T1000 (cell line): ENCODE results near the gene YOD1.
A peak's percentile ranks its signal among the peaks of the same experiment; 100 is the strongest.

Experiments used
- DNase-seq: peaks from one replicate; lab custom pipeline; 2025; ENCODE audit warnings: mixed read lengths; lab: John Stamatoyannopoulos, UW

YOD1 gene

DNA sequence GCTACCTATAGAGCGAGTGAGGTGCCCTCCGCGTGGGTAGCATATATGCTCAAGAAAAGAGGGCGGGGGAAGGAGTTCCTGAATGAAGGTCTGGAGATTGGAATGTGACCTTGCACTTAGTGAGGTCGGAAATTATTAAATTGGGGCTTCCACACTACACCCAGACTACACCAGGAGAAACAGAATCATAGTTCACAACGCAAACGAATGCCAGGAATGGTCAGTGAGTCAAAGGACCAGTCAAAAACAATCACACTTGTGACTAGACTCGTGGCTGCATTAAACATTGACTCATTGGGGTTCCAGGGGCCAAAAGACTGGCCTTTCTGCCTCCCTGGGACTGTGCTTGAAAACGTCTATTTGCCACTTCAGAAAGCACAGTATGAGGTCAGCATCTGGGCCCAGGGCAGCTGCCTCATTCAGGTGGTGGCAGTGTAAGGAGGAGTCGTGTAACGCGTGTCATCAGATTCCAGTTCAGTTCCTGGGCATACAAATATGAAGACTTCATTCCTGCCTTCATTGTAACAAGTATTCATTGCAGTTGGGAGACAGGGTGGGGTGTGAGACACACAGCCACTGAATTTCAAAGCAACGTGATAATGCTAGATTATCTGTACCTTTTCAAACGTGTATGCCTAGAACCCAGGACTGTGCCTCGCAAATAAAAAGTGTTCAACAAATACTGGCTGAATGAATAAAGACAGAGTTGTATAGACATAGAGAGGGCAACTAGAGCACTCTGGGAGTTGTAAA is at the start of gene YOD1:
Gene YOD1 (minus strand): TSS at position 18 of the 753 bp plus-strand sequence. CDS start 178 bp downstream, outside the sequence.
- DNase-seq, result peak; percentile 40

DNA sequence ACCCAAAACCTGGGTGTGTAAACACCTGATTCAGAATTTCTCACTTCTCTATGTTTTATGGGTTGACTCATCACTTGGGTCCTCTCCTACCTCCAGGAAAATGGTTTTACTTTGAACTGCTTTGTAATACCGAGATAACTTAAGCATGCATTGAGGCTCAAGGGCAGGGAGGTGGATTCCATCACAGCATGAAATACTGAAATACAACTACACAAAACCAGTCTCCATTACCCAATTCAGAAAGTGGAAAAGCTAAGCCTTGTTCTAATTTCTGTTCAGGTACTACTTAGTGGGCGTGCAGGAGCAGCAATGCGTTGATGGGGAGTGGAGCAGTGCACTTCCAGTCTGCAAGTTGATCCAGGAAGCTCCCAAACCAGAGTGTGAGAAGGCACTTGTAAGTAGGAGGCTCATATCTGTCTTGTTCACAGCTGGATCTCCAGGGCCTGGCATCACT is 46.9 kb upstream of the YOD1 start:
- DNase-seq, result no peak

DNA sequence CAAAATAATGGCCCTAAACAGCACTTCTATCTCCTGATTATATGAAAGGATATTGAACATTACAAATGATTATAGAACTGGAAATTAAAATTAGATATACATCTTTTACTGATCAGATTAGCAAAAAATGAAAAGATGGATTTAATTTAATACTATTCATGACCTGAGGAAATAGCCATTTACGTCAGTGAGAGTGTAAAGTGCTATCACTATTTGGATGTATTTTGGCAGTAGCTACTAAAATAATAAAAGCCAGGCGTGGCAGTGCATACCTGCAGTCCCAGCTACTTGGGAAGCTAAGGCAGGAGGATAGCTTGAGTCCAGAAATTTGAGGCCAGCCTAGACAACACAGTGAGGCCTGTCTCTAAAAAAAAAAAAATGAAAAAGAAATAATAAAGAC is 42.9 kb upstream of the YOD1 start:
- no peak for DNase-seq

DNA sequence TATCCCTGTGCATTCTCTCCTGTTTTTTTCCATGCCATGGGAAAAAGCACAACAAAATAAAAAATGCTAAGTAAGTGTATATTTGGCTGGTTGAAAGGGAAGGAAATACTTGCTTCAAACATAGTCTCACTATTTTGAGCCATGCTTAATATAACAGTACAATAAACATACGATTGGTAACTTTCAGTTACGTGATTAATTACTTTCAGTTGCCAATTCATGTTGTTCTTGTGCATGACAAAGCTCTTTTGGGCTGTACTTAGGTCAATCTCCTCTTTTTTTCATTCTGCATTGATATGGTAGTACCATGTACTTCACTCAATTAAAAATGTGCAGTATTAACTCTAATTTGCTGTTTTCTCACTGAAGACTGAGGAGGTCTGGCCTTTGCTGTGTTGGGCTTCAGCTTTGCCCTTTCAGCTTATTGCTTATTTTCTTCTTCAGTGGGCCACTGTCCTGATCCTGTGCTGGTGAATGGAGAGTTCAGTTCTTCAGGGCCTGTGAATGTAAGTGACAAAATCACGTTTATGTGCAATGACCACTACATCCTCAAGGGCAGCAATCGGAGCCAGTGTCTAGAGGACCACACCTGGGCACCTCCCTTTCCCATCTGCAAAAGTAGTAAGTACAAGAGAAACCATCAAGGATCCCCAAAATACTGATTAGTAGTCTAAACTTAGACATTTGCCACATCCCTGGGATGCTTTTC is 40.3 kb upstream of the YOD1 start:
- DNase-seq, result no peak

DNA sequence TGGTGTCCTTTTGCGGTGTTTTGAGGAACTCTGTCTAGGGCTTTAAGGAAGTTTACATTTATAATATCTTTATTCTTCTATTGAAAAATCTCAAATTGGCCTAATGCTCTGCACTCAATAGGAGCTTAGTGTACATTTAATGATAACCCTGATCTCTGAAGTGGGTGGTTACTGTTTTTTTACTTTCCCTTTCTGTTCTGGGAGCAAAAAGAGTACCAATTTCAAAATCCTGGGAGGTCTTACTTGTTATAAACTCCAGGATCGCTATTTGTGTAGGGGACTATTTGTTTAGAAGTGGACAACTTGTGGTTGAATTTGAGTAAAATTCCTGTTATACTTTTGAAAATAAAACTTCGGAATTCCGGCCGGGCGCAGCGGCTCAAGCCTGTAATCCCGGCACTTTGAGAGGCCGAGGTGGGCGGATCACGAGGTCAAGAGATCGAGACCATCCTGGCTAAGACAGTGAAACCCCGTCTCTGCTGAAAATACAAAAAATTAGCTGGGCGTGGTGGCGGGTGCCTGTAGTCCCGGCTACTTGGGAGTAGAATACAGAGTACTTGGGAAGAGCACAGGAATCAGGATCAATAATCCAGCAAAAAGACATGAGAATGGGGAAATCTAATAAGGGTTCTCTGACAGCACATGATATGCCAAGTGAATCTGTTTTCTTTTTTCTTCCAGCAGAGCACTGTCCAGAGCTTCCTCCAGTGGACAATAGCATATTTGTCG is 38.8 kb upstream of the YOD1 start:
- no peak for DNase-seq

DNA sequence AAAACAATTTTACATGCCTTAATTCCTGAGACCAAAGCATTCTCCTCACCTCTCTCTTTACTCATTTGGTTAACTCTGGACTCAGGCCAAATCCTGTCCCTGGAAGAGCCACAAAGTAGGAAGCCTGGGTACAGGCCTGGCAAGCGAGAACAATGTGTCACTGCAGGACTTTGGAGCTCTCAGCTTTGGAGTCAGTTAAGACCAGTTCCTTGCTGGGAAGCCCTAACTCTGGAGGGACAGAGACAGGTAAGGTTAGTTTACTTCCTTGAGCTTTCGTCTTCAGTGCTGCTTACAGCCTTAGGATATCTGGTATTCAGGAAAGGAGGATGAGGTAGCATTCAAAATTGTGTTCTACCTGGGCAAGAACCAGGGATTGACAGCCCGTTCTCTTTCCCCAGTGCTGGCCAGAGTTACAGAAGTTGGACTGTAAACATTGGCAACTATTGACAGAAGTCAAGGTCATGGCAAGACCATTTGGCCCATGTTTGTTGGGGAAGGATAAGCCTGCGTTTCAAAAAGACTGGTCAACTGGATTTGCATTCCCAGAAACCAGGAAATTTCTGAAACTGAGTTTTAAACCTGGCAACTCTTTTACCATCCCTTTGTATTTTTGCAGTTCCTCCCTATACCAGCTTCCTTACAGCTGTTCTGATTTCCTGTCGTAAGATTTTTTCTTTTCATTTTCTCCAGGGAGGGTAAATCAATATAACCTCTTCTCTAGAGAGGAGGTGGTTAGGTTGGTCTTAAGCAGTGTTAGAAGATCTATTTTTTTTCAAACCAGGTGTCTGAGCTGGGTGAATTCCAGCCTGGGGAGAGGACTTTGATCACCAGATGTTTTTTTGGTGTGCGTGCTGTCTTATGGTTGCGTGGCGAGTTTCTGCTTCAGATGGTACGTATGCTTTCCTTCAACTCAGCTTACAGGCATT is 38.0 kb upstream of the YOD1 start, which contains the start of gene C4BPB:
Gene C4BPB (plus strand): TSS at position 160 of the 926 bp plus-strand sequence. CDS start 672 bp downstream, at position 832.
- DNase-seq, result no peak

DNA sequence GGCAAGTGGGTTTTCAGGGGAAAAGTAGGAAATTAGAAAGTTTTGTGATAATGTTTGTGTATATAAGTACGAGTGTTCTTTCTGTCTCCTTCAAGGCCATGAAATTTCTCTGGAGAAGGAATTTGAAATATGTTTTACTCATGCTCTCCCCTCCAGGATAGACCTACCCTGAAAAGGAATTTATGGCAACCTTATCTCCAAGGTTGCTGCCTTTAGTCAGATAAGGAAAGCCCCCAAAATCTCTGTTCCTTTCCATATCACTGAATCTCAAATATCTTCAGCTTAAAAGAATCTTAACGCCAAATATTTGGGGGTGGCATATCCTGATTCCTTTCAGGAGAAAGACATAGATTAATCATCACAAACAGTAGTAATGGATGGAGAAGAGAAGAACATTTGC is 37.2 kb upstream of the YOD1 start:
- DNase-seq, result no peak

DNA sequence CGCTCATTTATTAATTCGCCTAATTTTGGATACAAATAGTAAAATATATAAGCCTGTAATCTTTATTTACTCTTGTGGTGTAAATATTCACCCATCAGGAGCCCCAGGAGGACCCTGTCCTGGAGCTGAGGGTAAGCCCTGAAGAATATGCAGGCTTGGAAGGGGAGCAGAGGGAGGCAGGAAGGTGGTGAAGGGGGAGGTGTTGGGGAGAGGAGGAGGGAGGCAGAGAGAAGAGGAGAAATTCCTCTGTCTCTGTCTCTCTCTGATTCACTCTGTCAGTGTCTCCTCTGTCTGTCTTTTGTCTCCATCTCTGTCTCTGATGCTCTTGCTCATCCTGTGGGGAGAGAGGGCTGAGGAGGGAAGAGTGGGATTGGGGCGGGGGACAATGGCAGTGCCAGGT is 34.9 kb upstream of the YOD1 start:
- DNase-seq, result no peak

DNA sequence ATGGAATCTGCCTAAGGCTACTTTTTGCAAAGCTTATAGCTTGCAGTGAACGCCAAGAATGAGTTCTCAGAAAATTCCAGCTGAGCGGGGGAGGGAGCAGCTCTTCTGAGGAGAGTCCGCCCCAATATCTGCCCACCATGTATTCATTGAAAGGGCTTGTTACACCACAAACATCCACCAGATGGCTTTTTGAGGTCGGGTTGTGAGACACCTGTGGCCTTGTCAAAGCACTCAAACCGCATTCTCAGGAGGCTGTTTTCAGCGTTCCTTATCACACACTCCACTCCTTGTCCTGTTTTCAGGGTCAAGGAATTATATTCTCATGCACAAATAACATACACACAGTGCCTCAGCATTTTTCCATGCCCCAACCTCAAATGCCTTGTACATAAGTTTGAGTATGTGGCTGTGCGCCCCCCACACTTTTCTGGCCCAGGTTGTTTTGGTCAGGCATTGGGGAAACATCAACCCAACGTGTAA is 33.7 kb upstream of the YOD1 start:
- DNase-seq, result peak; percentile 37

DNA sequence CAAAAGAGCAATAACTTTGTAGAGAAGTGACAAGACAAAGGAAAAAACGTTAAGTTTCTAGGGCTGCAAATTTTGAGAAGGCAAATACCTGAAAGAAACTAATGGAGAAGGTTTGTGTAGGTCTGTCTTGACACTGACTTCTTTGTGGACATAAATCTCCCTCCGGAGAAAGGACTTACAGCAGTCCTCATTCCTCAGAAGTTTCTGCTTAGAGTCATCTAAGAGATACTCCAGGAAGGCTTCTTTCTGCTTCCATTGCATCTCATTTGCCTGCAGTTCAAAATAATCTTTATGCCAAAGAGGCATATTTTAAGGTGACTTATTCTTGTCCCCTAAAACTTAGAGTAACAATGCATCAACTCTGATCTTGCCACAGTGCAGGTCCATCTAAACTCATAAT is 33.2 kb upstream of the YOD1 start:
- no peak for DNase-seq

DNA sequence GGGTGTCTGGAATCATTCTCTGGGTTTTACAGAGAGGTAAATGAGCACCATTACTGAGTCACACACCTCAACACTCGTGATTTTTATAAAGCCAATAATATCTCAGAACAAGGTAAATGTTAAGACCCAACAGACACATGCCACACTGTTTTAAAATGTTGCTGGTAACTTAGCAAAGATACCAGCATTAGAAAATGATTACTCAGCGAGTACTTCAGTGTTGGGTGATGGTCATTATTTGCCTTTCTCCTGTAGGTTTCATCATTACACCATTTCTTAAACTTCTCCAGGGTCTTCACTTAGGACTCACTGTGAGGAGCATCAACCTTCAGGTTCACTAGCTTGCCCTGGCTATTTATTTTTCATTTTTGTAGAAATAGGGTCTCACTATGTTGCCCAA is 30.8 kb upstream of the YOD1 start:
- DNase-seq, result no peak

DNA sequence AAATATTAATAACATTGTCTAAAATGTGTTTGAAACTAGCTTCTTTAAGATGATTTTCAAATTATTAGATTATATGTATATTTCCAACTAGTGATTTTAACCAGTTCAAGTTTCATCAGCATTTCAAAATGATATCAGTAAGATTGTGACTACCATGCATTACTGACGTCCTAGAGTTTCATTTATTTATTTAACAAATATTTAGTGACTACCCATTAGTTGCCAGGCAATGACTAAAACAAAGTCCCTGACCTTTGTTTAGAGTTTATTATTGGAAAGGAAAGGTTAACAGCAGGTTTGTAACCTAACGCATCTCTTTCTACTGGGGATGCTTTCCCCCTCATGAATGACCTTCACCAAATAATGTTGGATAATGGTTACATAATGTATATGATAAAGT is 30.1 kb upstream of the YOD1 start:
- no peak for DNase-seq

DNA sequence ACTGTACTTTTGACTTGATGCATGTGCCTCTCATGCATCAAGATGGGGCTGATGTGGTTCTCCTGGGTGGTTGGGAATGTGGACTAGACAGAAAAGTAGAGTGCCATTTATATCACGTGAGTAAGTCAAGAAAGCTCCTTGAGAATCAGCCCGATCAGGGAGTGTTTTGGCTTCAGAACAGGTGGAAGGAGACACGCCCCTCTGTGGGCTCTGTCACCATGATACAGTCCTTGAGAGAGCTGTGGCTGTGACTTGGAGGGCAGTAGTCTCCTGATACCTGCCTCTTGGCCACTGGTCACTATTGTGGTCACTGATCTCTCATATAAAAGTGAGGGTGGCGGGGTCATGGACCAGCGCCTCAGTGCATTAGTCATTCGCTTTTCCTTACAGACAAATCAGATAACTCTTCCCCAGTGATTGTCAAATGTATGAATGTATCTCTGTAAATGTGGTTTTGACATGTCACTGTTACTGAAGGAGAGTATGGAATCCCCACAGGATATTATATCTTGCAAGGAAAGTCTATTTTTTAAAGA is 28.8 kb upstream of the YOD1 start:
- DNase-seq, result no peak

DNA sequence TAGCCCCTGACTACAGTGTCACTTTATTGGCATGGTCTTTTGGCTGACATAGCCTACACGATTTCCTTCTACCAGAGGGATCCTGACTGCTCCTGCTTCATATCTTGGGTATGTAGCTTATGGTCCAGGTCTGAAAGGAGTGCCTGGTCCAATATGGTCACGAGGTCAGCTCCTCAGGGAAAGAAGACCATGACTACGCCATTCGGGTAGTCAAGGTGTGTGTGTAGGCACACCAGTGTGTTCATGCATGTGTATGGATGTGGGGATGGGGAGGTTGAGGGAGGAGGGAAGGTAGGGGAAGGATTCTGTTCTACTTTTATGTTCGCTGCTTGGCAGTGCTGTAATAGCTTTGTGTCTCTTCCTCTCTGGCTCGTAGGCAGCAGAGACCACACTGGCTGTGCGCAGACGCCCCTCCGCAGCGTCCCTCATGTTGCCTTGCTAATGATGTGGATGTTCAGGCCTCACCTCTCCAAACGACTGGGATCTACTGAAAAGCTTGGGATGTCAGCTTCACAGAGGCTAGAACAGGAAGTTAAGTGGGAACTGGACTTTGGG is 27.6 kb upstream of the YOD1 start:
- DNase-seq, result no peak

DNA sequence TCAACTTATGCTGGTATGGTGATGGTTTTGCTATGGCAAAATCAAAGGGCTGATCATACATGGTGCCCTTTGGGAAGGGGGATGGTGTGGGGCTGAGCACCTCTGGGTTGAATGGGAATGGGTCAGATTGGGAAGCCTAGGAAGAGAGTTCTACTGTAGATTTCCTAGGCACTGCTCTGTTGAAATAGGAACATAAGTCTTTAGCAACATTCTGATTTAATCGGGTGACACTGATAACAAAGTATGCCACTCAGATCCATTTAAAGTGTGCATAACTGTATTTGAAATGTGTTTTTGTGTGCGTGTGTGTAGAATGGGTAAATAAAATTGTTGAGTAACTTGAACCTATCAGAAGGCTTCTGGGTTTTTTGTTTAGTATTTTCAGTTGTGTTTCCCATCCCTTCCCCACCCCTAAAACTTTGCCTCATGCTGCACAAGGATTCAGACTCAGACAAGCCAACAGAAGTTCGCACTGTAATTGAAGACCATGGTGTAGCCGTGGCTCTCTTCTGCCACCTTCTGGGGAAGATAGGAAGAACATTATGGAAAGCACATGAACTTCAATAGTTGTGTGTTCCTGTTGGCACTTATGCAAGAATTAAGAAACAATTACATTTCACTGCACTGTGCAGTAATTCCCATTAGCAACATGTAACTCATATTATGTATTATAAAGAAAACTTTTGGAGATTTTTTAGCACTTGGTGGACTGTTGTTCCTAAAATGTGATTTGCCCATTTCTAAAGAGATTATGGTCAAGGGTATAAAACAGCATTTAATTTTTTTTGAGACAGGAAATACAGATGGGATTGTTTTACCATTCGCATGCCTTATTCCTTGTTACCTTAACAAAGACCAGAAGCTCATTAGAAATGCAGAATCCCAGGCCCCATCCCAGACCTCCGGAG is 26.7 kb upstream of the YOD1 start:
- peak; percentile 35 for DNase-seq

DNA sequence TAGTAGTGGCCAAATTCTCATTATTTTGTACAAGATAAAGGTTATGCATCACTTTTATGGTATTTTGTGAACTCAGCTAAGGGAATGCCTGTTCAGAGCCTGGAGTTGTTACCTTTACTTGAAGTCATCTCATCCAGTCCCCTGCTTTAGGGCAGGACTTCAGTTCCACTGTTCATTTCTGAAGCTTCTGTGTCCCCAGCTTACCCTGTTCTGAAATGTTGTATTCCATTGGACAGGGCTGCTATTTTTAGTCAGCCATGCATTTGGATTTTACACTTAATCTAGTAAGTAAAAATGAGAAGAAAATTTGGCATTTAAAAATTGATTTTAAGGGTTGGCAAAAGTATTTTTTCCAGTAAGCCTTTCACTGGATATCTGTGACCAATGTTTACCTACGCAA is 26.0 kb upstream of the YOD1 start:
- no peak for DNase-seq

DNA sequence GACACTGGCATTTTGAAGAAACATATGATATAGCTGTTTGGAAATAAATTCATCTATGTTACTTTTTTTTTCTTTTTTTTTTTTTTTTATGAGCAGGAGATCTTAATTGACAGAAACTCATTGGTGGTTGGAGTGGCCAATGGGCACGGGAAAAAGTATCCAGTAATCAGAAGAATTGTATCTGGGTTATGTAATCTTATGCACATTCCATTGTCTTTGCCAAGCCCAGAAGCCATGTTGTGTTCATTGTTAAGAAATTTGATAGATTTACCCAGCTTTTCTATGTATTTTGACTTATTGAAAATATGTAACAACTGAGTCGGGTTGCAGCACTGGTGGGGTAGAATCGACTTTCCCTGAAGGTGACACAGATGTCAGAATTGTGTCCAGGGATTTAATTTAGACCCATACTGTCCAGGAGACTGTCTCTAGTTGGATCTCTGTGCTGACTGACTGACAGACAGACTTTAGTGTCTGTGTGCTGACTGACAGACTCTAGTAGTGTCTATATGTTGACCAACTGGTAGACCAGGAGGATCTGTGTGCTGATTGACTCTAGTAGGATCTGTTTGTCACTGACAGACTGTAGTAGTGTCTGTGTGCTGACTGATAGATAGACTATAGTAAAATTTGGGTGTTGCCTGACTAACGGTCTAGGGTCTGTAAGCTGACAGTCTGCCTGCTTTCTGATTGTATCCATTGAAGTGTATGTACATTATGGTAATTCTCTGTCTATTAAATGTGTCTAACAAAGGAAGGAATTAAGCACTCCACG is 25.4 kb upstream of the YOD1 start:
- no peak for DNase-seq

DNA sequence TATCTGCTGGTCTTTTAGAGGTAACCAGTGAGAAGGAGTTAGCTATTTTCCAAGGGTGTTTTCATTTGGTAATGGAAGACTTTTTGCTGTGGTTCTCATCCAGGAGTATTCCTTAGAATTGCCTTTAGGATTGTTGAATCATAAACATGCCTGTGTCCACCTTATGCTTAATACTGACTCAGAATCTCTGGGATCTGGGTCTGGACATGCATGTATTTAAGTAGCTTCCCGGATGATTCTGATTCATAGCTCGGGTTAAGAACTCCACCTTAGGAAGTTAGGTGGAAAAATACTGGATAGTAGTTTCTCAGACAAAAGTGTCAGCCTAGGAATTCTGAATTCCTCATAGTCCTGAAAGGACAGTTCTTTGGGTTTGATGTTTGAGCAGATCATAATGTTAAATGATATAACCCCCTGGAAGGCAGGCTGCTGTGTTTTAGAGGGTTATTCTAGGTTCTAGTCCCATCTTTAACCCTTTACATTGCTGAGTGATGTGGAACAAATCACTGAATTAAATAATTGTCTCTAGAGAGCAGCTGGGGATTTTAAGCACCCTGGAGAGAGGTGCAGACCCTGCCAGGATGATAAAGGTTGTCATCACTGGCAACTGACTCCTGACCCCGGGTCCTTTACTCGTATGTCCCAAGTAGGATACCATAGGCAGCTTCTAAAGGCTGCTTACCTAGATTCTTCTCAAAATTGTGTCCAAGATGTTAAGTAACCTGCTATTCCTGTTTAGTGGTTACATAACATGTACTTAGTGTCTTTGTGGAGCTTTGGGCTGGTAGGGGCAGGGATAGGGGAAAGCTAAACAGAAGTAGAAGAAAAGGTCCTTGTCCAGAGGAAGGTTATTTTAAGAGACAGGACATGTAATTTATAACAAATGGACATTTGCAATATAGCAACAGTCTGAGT is 23.2 kb upstream of the YOD1 start:
- DNase-seq, result no peak
